ENCODE data around the gene XXYLT1. TPM values are rescaled to one million over a fixed set of nuclear protein-coding genes. Genes with fewer than 3 reads are reported as not detected.

Gene XXYLT1
- total and polyA plus RNA-seq, 2 of the 8 experiments (the other 6 are each of a cell fraction or from before 2014, with no cell fraction given): 18.9 to 23.8 TPM

- Histone ChIP-seq H3K79me2 (ENCODE audit: control insufficient read depth in 1 of 2, insufficient read depth in 2 of 2, low read length in 2 of 2) (peaks cover 0 to 21% of the 10 kb centered on the region in 2 experiments; a peak in 2 of 4 replicates), H3K14ac (ENCODE audit: insufficient read length) (no peak overlapping the region), H3K79me1 (ENCODE audit: low read depth, low read length) (peaks cover 6% of the 10 kb centered on the region; the same call in 1 of the 2 replicates), H3K4me2 (ENCODE audit: insufficient read depth in 1 of 2, low read depth in 2 of 2, low read length in 2 of 2) (no peak overlapping the region), H4K5ac (ENCODE audit: insufficient read length, low read depth, low read length) (no peak overlapping the region), H3K4me3 (ENCODE audit: extremely low read depth in 1 of 4, insufficient read depth in 2 of 4, low read depth in 3 of 4, low read length in 4 of 4) (no peak overlapping the region), H3K27me3 (replicated peaks in 1 of 4; ENCODE audit: control insufficient read depth in 3 of 4, extremely low read depth in 1 of 4, insufficient read depth in 3 of 4, low read length in 3 of 4) (no peaks in the 10 kb centered on the region), H2BK5ac (ENCODE audit: low read depth, low read length) (no peak overlapping the region), H3K23me2 (ENCODE audit: low read depth, low read length) (no peaks in the 10 kb centered on the region), H3K9ac (replicated peaks in 1 of 4; ENCODE audit: extremely low read depth in 1 of 4, low read depth in 3 of 4, low read length in 3 of 4) (no peak overlapping the region), H4K8ac (ENCODE audit: extremely low read depth, insufficient read depth, low read length) (no peak overlapping the region; the same call in 1 of the 2 replicates), H3K56ac (replicated peaks; ENCODE audit: insufficient read length, low read depth, low read length) (no peak overlapping the region), H3K36me3 (ENCODE audit: control insufficient read depth in 2 of 4, insufficient read depth in 4 of 4, low read length in 3 of 4) (no peaks in the 10 kb centered on the region; a peak in 1 of 8 replicates), H3K4me1 (replicated peaks in 1 of 4; ENCODE audit: control insufficient read depth in 3 of 4, insufficient read depth in 4 of 4, low read length in 3 of 4) (peaks cover 0 to 5% (median 1%) of the 10 kb centered on the region in 4 experiments; a peak in 4 of 7 replicates), H4K91ac (replicated peaks; ENCODE audit: insufficient read length, low read length) (no peak overlapping the region), H3K18ac (ENCODE audit: extremely low read depth, low read length) (no peak overlapping the region), H4K20me1 (replicated peaks in 1 of 2; ENCODE audit: control insufficient read depth in 1 of 2, insufficient read depth in 2 of 2, low read length in 2 of 2) (peaks cover 3 to 8% of the 10 kb centered on the region in 2 experiments), H2BK120ac (replicated peaks; ENCODE audit: low read depth, low read length) (no peak overlapping the region), H3K9me3 (ENCODE audit: insufficient read depth in 2 of 2, low read depth in 1 of 2, low read length in 1 of 2) (no peaks in the 10 kb centered on the region), H2AFZ (ENCODE audit: low read length) (no peak overlapping the region), H2BK12ac (ENCODE audit: low read depth, low read length) (no peak overlapping the region), H3K23ac (ENCODE audit: insufficient read length) (no peak overlapping the region), H3K4ac (replicated peaks; ENCODE audit: insufficient read length, low read depth, low read length) (no peak overlapping the region), H3K27ac (ENCODE audit: low read depth, low read length) (no peak overlapping the region), H2BK15ac (ENCODE audit: low read length) (no peak overlapping the region), H2BK20ac (ENCODE audit: low read length) (no peak overlapping the region), H2AK5ac (ENCODE audit: low read depth, low read length) (no peak overlapping the region)
- POLR2A ChIA-PET (ENCODE audit: partially characterized antibody): no interaction called here
- TF ChIP-seq POLR2A (IDR thresholded peaks at IDR 0.05; ENCODE audit: control extremely low read depth in 1 of 2, low read depth in 2 of 2, low read length in 2 of 2) (no peak), CREB1 (IDR thresholded peaks at IDR 0.05) (no peak)
- TF ChIP-seq, protein P1, sequence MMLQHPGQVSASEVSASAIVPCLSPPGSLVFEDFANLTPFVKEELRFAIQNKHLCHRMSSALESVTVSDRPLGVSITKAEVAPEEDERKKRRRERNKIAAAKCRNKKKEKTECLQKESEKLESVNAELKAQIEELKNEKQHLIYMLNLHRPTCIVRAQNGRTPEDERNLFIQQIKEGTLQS (IDR thresholded peaks at IDR 0.05; ENCODE audit: insufficient read depth, low read depth, low read length): no peak
- CTCF ChIA-PET (ENCODE audit: partially characterized antibody): interaction anchor here (0.7 to 1.5 kb wide), 8 partner anchors 9 to 549 kb away, joined by 3 to 6 read pairs (median 3); no protein-coding TSS in a partner anchor
- DNase-seq (ENCODE audit: low read depth in 1 of 2, low spot score in 2 of 2) (no peak), FAIRE-seq (no peak)
- WGBS, 2 experiments (ENCODE audit: extremely low coverage in 1 of 2, insufficient coverage in 1 of 2, insufficient read length in 1 of 2, insufficient replicate concordance in 2 of 2, low coverage in 1 of 2, low lambda C conversion rate in 2 of 2, missing lambda C conversion rate in 1 of 2): 90% methylated on average over 5 of the region's 5 CpGs; no CpG with 5 or more reads in 1 of the 2 experiments
Observed at GRCh38 chr3:195236076-195236798, 34.7 kb downstream of the XXYLT1 start.
